Testis (tissue), 3 donors: ENCODE data around the gene SFXN4. TPM values are rescaled to one million over a fixed set of nuclear protein-coding genes. Genes with fewer than 3 reads are reported as not detected.

ENCODE experiments used
- DNase-seq: peaks from one replicate; pipeline ENCODE4 v3.0.0-alpha.2; 2019
- H3K27ac ChIP-seq, 2 donors: fragments of 200-600 bp; sonication (generic); one replicate each; pipeline ENCODE4 v1.5.1; 2019
- H3K27me3 ChIP-seq: fragments of 200-600 bp; sonication (generic); one replicate; pipeline ENCODE4 v1.5.1; 2019
- H3K36me3 ChIP-seq: fragments of 200-600 bp; sonication (generic); one replicate; pipeline ENCODE4 v1.5.1; 2017; ENCODE audit warnings: low read depth; ENCODE audit errors: missing control alignments
- H3K4me1 ChIP-seq: fragments of 200-600 bp; sonication (generic); one replicate; pipeline ENCODE4 v1.5.1; 2019
- H3K4me3 ChIP-seq, 2 donors: fragments of 200-600 bp; sonication (generic); one replicate each; pipeline ENCODE4 v1.5.1; 2017 to 2019
- H3K9me3 ChIP-seq: fragments of 200-600 bp; sonication (generic); one replicate; pipeline ENCODE4 v1.5.1; 2017
- POLR2A ChIP-seq: fragments of 450-650 bp; IDR thresholded peaks from one replicate; pipeline ENCODE4 v1.6.1; 2017; ENCODE audit warnings: antibody characterized with exemption, mild to moderate bottlenecking, moderate library complexity
- WGBS, 2 donors: methylation state at CpG; one replicate each; pipeline ENCODE4 v1.1.5; 2018; 5-methylcytosine and 5-hydroxymethylcytosine counted together
- intact Hi-C: fragments of 100-400 bp; cut with DNase I; formaldehyde crosslinking; loops from one replicate; pipeline ENCODE4 v1.15.1; 2023; ENCODE audit warnings: low total_unique reads
- polyA plus RNA-seq: library from polyadenylated mRNA; stranded (reverse); fragments of 350-450 nt; fragmentation: Illumina TruSeq; extraction: RNeasy Lipid Tissue Mini Kit (QIAGEN cat#74804); gene quantifications from one replicate; pipeline ENCODE4 v1.2.3, GENCODE V29; 2014; ENCODE audit warnings: low read depth, low replicate concordance; ENCODE audit not compliant: insufficient read depth
- total RNA-seq, 2 donors: library from RNA; depleted of rRNA; stranded (reverse); fragments of >200 nt; gene quantifications; one replicate each; pipeline ENCODE4 v1.2.3, GENCODE V29; 2016
- TF ChIP-seq, protein P1 (sequence below), 3 experiments: fragments of 450-650 bp in 2 of 3; fragments of 200-600 bp in 1 of 3; sonication (generic) in 1 of 3; IDR thresholded peaks; one replicate each; pipeline ENCODE4 v1.5.1; 2016 to 2019; ENCODE audit warnings: antibody characterized with exemption in 3 of 3, mild to moderate bottlenecking in 2 of 3, moderate library complexity in 1 of 3

Gene SFXN4
- total and polyA plus RNA-seq, 3 donors from 2014 or later, result 12.8 to 57.5 (median 16.6) TPM

DNA sequence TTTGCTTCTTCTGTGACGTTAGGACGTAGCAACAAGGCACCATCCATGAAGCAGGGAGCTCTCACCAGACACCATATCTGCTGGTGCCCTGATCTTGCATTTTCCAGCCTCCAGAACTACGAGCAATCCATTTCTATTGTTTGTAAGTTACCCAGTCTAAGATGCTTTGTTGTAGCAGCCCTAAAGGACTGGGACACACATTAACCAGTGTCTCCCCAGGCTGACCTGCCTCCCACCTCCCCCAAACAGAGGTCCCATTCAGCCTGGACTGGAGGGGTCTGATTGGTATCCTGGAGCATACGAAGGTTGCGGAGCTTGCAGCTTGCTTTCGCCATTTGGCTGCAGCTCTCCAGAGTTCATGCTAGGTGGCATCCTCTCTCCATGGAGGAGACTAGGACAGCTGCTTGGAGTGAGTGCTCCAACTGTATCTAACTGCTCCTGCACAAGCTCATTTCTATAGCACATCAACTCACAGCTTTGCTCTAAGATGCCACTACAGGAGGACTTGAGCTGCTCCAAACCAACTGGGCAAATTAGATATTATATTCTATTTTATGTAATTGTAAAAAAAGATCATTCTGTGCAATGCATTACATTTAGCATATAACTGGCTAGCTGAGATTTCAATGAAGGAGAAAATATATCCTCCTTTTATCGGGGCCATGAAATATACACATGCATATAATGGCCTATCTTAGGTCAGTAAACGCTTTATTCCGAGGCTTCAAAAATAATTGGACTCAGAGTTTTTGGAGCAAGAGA lies 33.9 kb upstream of the SFXN4 start:
- Histone ChIP-seq H3K4me1 (no peaks in the 10 kb centered on the region), H3K27me3 (no peaks in the 10 kb centered on the region), H3K27ac (no peak overlapping the region), H3K36me3 (no peaks in the 10 kb centered on the region), H3K4me3 (no peak overlapping the region), H3K9me3 (no peaks in the 10 kb centered on the region)
- DNase-seq, result peak; percentile 79
- intact Hi-C loops, result no loop called here
- WGBS, 2 donors, result 47 to 79% methylated on average over 6 to 9 of the region's 9 CpGs
- TF ChIP-seq, protein P1, sequence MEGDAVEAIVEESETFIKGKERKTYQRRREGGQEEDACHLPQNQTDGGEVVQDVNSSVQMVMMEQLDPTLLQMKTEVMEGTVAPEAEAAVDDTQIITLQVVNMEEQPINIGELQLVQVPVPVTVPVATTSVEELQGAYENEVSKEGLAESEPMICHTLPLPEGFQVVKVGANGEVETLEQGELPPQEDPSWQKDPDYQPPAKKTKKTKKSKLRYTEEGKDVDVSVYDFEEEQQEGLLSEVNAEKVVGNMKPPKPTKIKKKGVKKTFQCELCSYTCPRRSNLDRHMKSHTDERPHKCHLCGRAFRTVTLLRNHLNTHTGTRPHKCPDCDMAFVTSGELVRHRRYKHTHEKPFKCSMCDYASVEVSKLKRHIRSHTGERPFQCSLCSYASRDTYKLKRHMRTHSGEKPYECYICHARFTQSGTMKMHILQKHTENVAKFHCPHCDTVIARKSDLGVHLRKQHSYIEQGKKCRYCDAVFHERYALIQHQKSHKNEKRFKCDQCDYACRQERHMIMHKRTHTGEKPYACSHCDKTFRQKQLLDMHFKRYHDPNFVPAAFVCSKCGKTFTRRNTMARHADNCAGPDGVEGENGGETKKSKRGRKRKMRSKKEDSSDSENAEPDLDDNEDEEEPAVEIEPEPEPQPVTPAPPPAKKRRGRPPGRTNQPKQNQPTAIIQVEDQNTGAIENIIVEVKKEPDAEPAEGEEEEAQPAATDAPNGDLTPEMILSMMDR (IDR thresholded peaks at IDR 0.05), result peak; percentile 14 to 50 (median 37)
- no peak for TF ChIP-seq POLR2A

DNA sequence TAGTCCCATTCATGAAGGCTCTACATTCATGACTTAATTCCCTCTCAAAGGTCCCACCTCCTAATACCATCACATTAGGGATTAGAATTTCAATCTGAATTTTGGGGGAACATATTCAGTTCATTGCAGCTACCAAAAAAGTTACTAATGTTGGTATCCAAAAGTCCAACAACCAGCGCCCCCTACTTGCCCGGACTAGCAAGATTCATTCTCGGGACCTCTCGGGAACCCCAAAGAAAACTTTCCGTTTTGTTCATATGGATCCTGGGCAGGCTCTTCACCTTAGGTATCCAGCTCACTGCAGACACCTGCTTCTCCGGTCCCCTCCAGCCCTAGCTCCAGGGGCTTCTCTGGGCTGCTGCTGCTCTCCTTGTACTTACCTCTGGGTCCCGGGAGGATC lies 32.9 kb upstream of the SFXN4 start:
- DNase-seq, result no peak
- Histone ChIP-seq H3K9me3 (no peaks in the 10 kb centered on the region), H3K27ac (no peak overlapping the region), H3K4me3 (no peak overlapping the region), H3K4me1 (no peaks in the 10 kb centered on the region), H3K27me3 (no peaks in the 10 kb centered on the region), H3K36me3 (no peaks in the 10 kb centered on the region)
- WGBS, 2 donors, result 55 to 60% methylated on average over 7 of the region's 7 CpGs
- TF ChIP-seq, protein P1 (IDR thresholded peaks at IDR 0.05), result peak in 2 of 3 experiments; percentile 17 to 29
- TF ChIP-seq POLR2A, result no peak
- intact Hi-C loops, result no loop called here

DNA sequence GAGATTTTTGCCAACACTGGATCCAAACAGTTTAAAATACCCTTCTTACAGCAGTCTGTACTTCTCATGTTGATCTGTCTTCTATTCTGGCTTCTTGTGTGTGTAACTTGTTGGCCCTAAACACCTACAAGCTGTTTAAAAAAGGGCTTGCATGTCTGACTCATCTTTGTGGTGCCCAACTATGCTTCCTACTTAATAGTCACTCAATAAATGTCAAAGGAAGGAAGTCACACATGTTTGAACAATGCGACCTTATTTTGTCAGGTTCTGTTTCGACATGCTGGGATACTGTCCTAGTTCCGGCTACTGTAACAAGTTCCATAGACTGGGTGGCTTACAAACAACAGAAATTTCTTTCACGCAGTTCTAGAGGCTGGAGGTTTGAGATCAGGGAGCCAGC lies 32.4 kb upstream of the SFXN4 start:
- no peak overlapping the region for H3K4me3 ChIP-seq
- intact Hi-C loops, result no loop called here
- DNase-seq, result no peak
- H3K27me3 ChIP-seq, result no peaks in the 10 kb centered on the region
- WGBS, 2 donors, result 55 to 74% methylated on average over 4 of the region's 4 CpGs
- no peak for TF ChIP-seq POLR2A
- TF ChIP-seq, protein P1 (IDR thresholded peaks at IDR 0.05), result no peak
- no peaks in the 10 kb centered on the region for H3K36me3 ChIP-seq
- no peak overlapping the region for H3K27ac ChIP-seq
- no peaks in the 10 kb centered on the region for H3K9me3 ChIP-seq
- H3K4me1 ChIP-seq, result no peaks in the 10 kb centered on the region

DNA sequence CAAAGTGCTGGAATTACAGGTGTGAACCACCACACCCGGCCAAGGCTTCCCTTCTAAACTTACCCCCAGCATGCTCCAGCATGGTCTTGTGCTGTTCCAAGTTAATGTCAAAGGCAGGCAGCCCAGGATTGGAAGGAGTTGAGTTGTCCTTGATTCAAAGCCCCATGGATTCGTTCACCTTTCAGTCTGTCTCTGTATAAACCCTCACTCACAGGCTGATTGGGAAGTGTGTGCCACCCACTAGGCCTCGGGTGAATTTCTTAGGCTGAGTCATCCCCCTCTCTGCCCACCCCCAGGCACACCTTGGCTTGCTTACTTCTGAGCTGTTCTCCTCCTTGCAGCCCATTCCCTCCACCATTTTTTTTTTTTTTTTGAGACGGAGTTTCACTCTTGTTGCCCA lies 26.4 kb upstream of the SFXN4 start:
- no peak overlapping the region for H3K27ac ChIP-seq
- intact Hi-C loops, result no loop called here
- no peak for DNase-seq
- H3K4me3 ChIP-seq, result no peak overlapping the region
- 83 to 85% methylated on average over 4 of the region's 4 CpGs for whole genome bisulfite sequencing, 2 donors
- H3K27me3 ChIP-seq, result no peaks in the 10 kb centered on the region
- H3K36me3 ChIP-seq, result no peaks in the 10 kb centered on the region
- H3K9me3 ChIP-seq, result no peaks in the 10 kb centered on the region
- TF ChIP-seq POLR2A, result no peak
- TF ChIP-seq, protein P1 (IDR thresholded peaks at IDR 0.05), result no peak
- no peaks in the 10 kb centered on the region for H3K4me1 ChIP-seq
